Mesenchymal stem cell (in vitro differentiated cells and primary cell): ENCODE results near the gene ARHGAP18.

Experiments used
- DNase-seq: peaks from one replicate; pipeline ENCODE4 v3.0.0-alpha.2; 2013
- H2AFZ ChIP-seq: one replicate; pipeline ENCODE4 v1.6.1; 2013; ENCODE audit warnings: low read depth, mild to moderate bottlenecking, control low read depth, inconsistent platforms, low read length, moderate library complexity
- H2AK5ac ChIP-seq: 2 replicates; pipeline ENCODE4 v1.6.1; 2013; ENCODE audit warnings: low read length, moderate library complexity, mild to moderate bottlenecking, inconsistent platforms; ENCODE audit not compliant: severe bottlenecking
- H2BK120ac ChIP-seq: one replicate; pipeline ENCODE4 v1.6.1; 2013; ENCODE audit warnings: low read depth, mild to moderate bottlenecking, inconsistent platforms, low read length, moderate library complexity
- H2BK12ac ChIP-seq, 2 experiments: one replicate each; pipeline ENCODE4 v1.6.1; 2013; ENCODE audit warnings: inconsistent platforms in 2 of 2, low read length in 2 of 2, mild to moderate bottlenecking in 2 of 2, moderate library complexity in 2 of 2, control low read depth in 1 of 2
- H2BK15ac ChIP-seq: one replicate; pipeline ENCODE4 v1.6.1; 2013; ENCODE audit warnings: mild to moderate bottlenecking, low read depth, inconsistent platforms; ENCODE audit not compliant: poor library complexity, severe bottlenecking
- H2BK5ac ChIP-seq: 2 replicates; pipeline ENCODE4 v1.6.1; 2013; ENCODE audit warnings: low read depth, mild to moderate bottlenecking, low read length, control low read depth, inconsistent platforms; ENCODE audit not compliant: poor library complexity, severe bottlenecking
- H3K14ac ChIP-seq, 2 experiments: one replicate each; pipeline ENCODE4 v1.6.1; 2013; ENCODE audit warnings: inconsistent platforms in 2 of 2, low read length in 2 of 2, control low read depth in 1 of 2, mild to moderate bottlenecking in 1 of 2, moderate library complexity in 1 of 2
- H3K18ac ChIP-seq, 2 experiments: one replicate each; pipeline ENCODE4 v1.6.1; 2013; ENCODE audit warnings: inconsistent platforms in 2 of 2, low read length in 2 of 2, control low read depth in 1 of 2, low read depth in 1 of 2, mild to moderate bottlenecking in 1 of 2
- H3K23ac ChIP-seq, 2 experiments: one replicate each; pipeline ENCODE4 v1.6.1; 2013; ENCODE audit warnings: inconsistent platforms in 2 of 2, low read length in 2 of 2, mild to moderate bottlenecking in 2 of 2, moderate library complexity in 2 of 2, control low read depth in 1 of 2
- H3K27ac ChIP-seq: 2 replicates; pipeline ENCODE4 v1.5.1; 2013; ENCODE audit warnings: mild to moderate bottlenecking, moderate library complexity, low read length, control low read depth, inconsistent platforms; ENCODE audit not compliant: poor library complexity, severe bottlenecking
- H3K27me3 ChIP-seq, 2 experiments: 2 replicates each; pipeline versions ENCODE4 v1.6.1 to v1.7.0; 2013; ENCODE audit warnings: low read length in 2 of 2, mild to moderate bottlenecking in 2 of 2, moderate library complexity in 2 of 2, control low read depth in 1 of 2, inconsistent platforms in 1 of 2; ENCODE audit not compliant: control insufficient read depth in 1 of 2, insufficient read depth in 1 of 2
- H3K36me3 ChIP-seq, 2 experiments: 2 replicates each; pipeline versions ENCODE4 v1.6.1 to v1.7.0; 2013; ENCODE audit warnings: low read length in 2 of 2, control low read depth in 1 of 2, inconsistent platforms in 1 of 2, low read depth in 1 of 2, mild to moderate bottlenecking in 1 of 2; ENCODE audit not compliant: insufficient read depth in 2 of 2, control insufficient read depth in 1 of 2
- H3K4ac ChIP-seq, 2 experiments: one replicate each; pipeline ENCODE4 v1.6.1; 2013; ENCODE audit warnings: inconsistent platforms in 2 of 2, low read length in 2 of 2, mild to moderate bottlenecking in 2 of 2, moderate library complexity in 2 of 2, control low read depth in 1 of 2, low read depth in 1 of 2
- H3K4me1 ChIP-seq: 2 replicates; pipeline ENCODE4 v1.6.1; 2013; ENCODE audit warnings: low read depth, low read length, control low read depth; ENCODE audit not compliant: control insufficient read depth, insufficient read depth
- H3K4me2 ChIP-seq: 2 replicates; pipeline ENCODE4 v1.6.1; 2013; ENCODE audit warnings: low read length, mild to moderate bottlenecking, inconsistent platforms; ENCODE audit not compliant: poor library complexity, severe bottlenecking
- H3K4me3 ChIP-seq, 2 experiments: 2 replicates each; pipeline versions ENCODE4 v1.5.1 to v1.7.0; 2013; ENCODE audit warnings: low read length in 2 of 2, mild to moderate bottlenecking in 2 of 2, control low read depth in 1 of 2, low read depth in 1 of 2; ENCODE audit not compliant: insufficient read depth in 1 of 2
- H3K79me1 ChIP-seq: replicated peaks from 2 replicates; pipeline ENCODE4 v1.6.1; 2013; ENCODE audit warnings: mild to moderate bottlenecking, control low read depth, low read length, inconsistent platforms; ENCODE audit not compliant: poor library complexity, severe bottlenecking
- H3K9ac ChIP-seq: 2 replicates; pipeline ENCODE4 v1.7.0; 2013; ENCODE audit warnings: mild to moderate bottlenecking, low read length, moderate library complexity
- H3K9me3 ChIP-seq: 2 replicates; pipeline ENCODE4 v1.7.0; 2013; ENCODE audit warnings: mild to moderate bottlenecking, low read length; ENCODE audit not compliant: control insufficient read depth
- H4K8ac ChIP-seq: one replicate; pipeline ENCODE4 v1.6.1; 2013; ENCODE audit warnings: inconsistent platforms, mild to moderate bottlenecking, low read length, moderate library complexity
- H4K91ac ChIP-seq: one replicate; pipeline ENCODE4 v1.6.1; 2013; ENCODE audit warnings: mild to moderate bottlenecking, low read length, inconsistent platforms
- WGBS: methylation state at CpG from one replicate; pipeline ENCODE4 v1.1.7; 2013; ENCODE audit warnings: mixed read lengths; 5-methylcytosine and 5-hydroxymethylcytosine counted together

ARHGAP18 gene

GRCh38 chr6:129683601-129684322, 26.2 kb downstream of the ARHGAP18 start:
- H3K27ac ChIP-seq = peak overlapping the region; percentile 97
- H3K14ac ChIP-seq = no peak overlapping the region
- H3K79me1 ChIP-seq = no peaks in the 10 kb centered on the region
- H4K91ac ChIP-seq = no peak overlapping the region
- H3K4me3 ChIP-seq = peak overlapping the region in 1 of 2 experiments; percentile 20
- peak overlapping the region; percentile 73 for H3K9ac ChIP-seq
- H3K4me2 ChIP-seq = peak overlapping the region; percentile 7
- no peak overlapping the region for H2BK15ac ChIP-seq
- peak overlapping the region; percentile 79 to 95 for H3K4ac ChIP-seq
- H4K8ac ChIP-seq = peak overlapping the region; percentile 21
- H2AFZ ChIP-seq = no peak overlapping the region
- DNase-seq = peak; percentile 99
- no peaks in the 10 kb centered on the region for H3K9me3 ChIP-seq
- peak overlapping the region; percentile 31 to 93 for H3K18ac ChIP-seq
- H3K4me1 ChIP-seq = peaks cover 19% of the 10 kb centered on the region
- 12% methylated on average over 6 of the region's 9 CpGs for WGBS
- peak overlapping the region; percentile 82 for H2BK120ac ChIP-seq
- H3K23ac ChIP-seq = no peak overlapping the region
- peak overlapping the region; percentile 87 for H2BK5ac ChIP-seq
- H2AK5ac ChIP-seq = peak overlapping the region; percentile 99
- no peaks in the 10 kb centered on the region for H3K27me3 ChIP-seq
- H3K36me3 ChIP-seq = peaks cover 0 to 8% of the 10 kb centered on the region in 2 experiments
- peak overlapping the region; percentile 75 to 80 for H2BK12ac ChIP-seq

- Histone ChIP-seq H4K91ac (peak overlapping the region; percentile 34), H3K18ac (peak overlapping the region in 1 of 2 experiments; percentile 91), H2AFZ (no peak overlapping the region), H2AK5ac (peak overlapping the region; percentile 94), H4K8ac (no peak overlapping the region), H3K4me1 (peaks cover 18% of the 10 kb centered on the region), H2BK12ac (peak overlapping the region in 1 of 2 experiments; percentile 69), H3K23ac (no peak overlapping the region), H3K9ac (peak overlapping the region; percentile 17), H2BK120ac (no peak overlapping the region), H3K79me1 (no peaks in the 10 kb centered on the region), H3K4me3 (no peak overlapping the region), H3K27me3 (no peaks in the 10 kb centered on the region), H3K36me3 (peaks cover 0 to 8% of the 10 kb centered on the region in 2 experiments), H2BK15ac (no peak overlapping the region), H2BK5ac (no peak overlapping the region), H3K4me2 (no peak overlapping the region), H3K14ac (no peak overlapping the region), H3K27ac (peak overlapping the region; percentile 61), H3K9me3 (no peaks in the 10 kb centered on the region), H3K4ac (peak overlapping the region in 1 of 2 experiments; percentile 62)
- DNase-seq = no peak
- WGBS = no CpG with 5 or more reads among the region's 2 CpGs
These were observed 28.1 kb downstream of the ARHGAP18 start for GRCh38 chr6:129681913-129682205.

- DNase-seq = no peak
- H2BK15ac ChIP-seq = no peak overlapping the region
- peaks cover 15% of the 10 kb centered on the region for H3K4me1 ChIP-seq
- no peaks in the 10 kb centered on the region for H3K79me1 ChIP-seq
- peak overlapping the region; percentile 58 for H3K27ac ChIP-seq
- H2BK5ac ChIP-seq = peak overlapping the region; percentile 70
- no peak overlapping the region for H2AFZ ChIP-seq
- peak overlapping the region; percentile 96 for H2BK120ac ChIP-seq
- H3K9ac ChIP-seq = peak overlapping the region; percentile 89
- H3K27me3 ChIP-seq = no peaks in the 10 kb centered on the region
- H3K18ac ChIP-seq = peak overlapping the region; percentile 54 to 87
- peak overlapping the region; percentile 73 to 81 for H2BK12ac ChIP-seq
- H3K4ac ChIP-seq = peak overlapping the region; percentile 71 to 97
- H4K91ac ChIP-seq = peak overlapping the region; percentile 76
- peak overlapping the region; percentile 87 for H4K8ac ChIP-seq
- WGBS = 94% methylated on average over 4 of the region's 4 CpGs
- H3K36me3 ChIP-seq = peaks cover 0 to 8% of the 10 kb centered on the region in 2 experiments
- H2AK5ac ChIP-seq = peak overlapping the region; percentile 90
- H3K4me2 ChIP-seq = no peak overlapping the region
- no peaks in the 10 kb centered on the region for H3K9me3 ChIP-seq
- no peak overlapping the region for H3K4me3 ChIP-seq
- no peak overlapping the region for H3K23ac ChIP-seq
- H3K14ac ChIP-seq = no peak overlapping the region
These were observed 29.3 kb downstream of the ARHGAP18 start for GRCh38 chr6:129680633-129681032.

- Histone ChIP-seq H2BK12ac (peak overlapping the region in 1 of 2 experiments; percentile 75), H3K14ac (no peak overlapping the region), H3K4ac (no peak overlapping the region), H3K4me1 (peaks cover 12% of the 10 kb centered on the region), H3K23ac (no peak overlapping the region), H3K9me3 (no peaks in the 10 kb centered on the region), H3K79me1 (no peaks in the 10 kb centered on the region), H3K9ac (peak overlapping the region; percentile 89), H4K8ac (peak overlapping the region; percentile 1), H2BK15ac (no peak overlapping the region), H3K27ac (peak overlapping the region; percentile 11), H3K4me3 (peak overlapping the region in 1 of 2 experiments; percentile 61), H2BK5ac (no peak overlapping the region), H3K36me3 (peaks cover 2 to 8% of the 10 kb centered on the region in 2 experiments), H3K18ac (peak overlapping the region in 1 of 2 experiments; percentile 83), H2AFZ (no peak overlapping the region), H2BK120ac (no peak overlapping the region), H4K91ac (no peak overlapping the region), H2AK5ac (peak overlapping the region; percentile 8), H3K27me3 (no peaks in the 10 kb centered on the region), H3K4me2 (no peak overlapping the region)
- DNase-seq = no peak
- WGBS = 65% methylated on average over 3 of the region's 3 CpGs
These were observed 30.2 kb downstream of the ARHGAP18 start for GRCh38 chr6:129679758-129680157.
